ENCODE results near the gene ARHGAP40.

- TF ChIP-seq NFE2L2 (IDR thresholded peaks at IDR 0.05; ENCODE audit: low read depth, low read length): no peak
- no peak for TF ChIP-seq RAD21 (IDR thresholded peaks at IDR 0.05; ENCODE audit: low read length)
- TF ChIP-seq CTCF (conservative IDR thresholded peaks at IDR 0.05; ENCODE audit: low read depth, low read length): no peak
- TF ChIP-seq ELK1 (IDR thresholded peaks at IDR 0.05; ENCODE audit: borderline replicate concordance, low read depth, low read length): no peak
Measured at GRCh38 chr20:38674092-38674764, 72.6 kb downstream of the ARHGAP40 start.

Measured in IMR-90 (cell line).